Fibroblast of pulmonary artery (primary cell): ENCODE results near the gene TEX36.
"Not testable (repeated sequence)": the region's sequence is repeated elsewhere in the genome, so short reads cannot be mapped to it uniquely, and the experiment has no call there.

Experiments used
- DNase-seq: peaks from one replicate; pipeline ENCODE4 v3.0.0-alpha.2; 2010; ENCODE audit warnings: low read depth
- H3K4me3 ChIP-seq: replicated peaks from 2 replicates; pipeline ENCODE4 v1.5.1; 2011; ENCODE audit warnings: low read depth, mild to moderate bottlenecking, control low read depth, low read length, moderate library complexity
- CTCF ChIP-seq: IDR thresholded peaks from 2 replicates; pipeline ENCODE4 v1.5.1; 2011; ENCODE audit warnings: mild to moderate bottlenecking, control low read depth, low read length, inconsistent platforms; ENCODE audit errors: missing control alignments

The TEX36 gene

GRCh38 chr10:125628104-125629049 is 54.6 kb downstream of the TEX36 start:
- no peak overlapping the region for H3K4me3 ChIP-seq
- no peak for TF ChIP-seq CTCF
- no peak for DNase-seq

DNA sequence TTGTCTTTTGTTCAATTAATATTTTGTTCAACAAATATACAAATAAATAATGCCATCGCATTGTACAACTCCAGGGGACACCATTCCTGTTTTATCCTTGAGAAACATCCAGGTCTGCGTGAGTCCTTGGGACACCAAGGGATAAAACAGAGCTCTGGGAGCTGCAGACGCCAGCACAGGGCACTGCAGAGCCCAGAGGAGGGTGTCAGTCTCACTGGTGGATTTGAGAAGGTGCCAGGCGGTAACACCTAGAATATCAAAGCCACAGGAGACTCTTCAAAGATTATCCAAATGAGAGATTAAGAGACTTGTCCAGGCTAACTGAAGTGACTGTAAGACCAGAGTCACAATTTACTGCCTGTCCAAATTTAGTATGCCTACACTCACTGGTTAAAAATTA is 55.3 kb downstream of the TEX36 start:
- DNase-seq = no peak
- TF ChIP-seq CTCF = no peak

DNA sequence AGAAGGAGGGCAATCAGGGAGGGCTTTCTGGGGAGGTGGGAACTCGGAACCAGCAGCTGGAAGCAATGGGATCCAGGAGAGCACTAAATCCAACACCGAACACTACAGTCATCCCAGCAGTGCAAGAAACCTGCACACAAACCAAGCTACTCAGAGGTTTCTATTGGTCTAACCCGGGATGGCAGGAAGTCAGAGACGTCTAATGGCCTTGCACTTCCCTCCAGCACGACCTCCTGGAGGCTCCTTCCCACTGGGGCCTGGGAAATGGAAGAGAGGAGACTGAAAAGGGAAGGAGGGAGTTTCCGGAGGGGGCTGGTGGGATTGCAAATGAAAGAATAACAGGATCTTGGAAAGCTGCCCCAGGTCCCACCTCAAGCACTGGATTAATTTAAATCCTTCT is 56.3 kb downstream of the TEX36 start:
- no peak for DNase-seq
- no peak overlapping the region for H3K4me3 ChIP-seq
- TF ChIP-seq CTCF = no peak

More for the DNA sequence above, 55.3 kb downstream of the TEX36 start:
- H3K4me3 ChIP-seq = no peak overlapping the region

- DNase-seq = no peak
- TF ChIP-seq CTCF = no peak
- H3K4me3 ChIP-seq = no peak overlapping the region
Measured at GRCh38 chr10:125625586-125625985, 57.4 kb downstream of the TEX36 start.

DNA sequence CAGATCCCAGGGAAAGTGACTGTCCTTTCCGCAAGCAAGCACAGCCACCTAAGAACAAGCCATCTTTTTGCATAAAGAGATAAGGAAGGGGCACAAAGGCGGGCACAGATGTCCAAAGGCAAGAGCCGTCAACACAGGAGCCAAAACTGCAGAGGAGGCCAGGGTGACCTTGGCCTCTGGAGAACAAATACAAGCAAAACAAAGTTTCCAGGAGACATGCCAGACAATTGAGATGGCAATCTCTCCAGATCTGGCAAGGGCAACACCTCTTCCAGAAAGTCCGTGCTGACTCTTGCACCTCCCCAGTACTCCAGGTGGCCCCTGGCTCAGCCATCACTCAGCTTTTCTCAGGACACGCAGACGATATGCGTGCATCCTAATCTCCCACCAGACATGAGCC is 58.2 kb downstream of the TEX36 start:
- TF ChIP-seq CTCF = no peak

DNA sequence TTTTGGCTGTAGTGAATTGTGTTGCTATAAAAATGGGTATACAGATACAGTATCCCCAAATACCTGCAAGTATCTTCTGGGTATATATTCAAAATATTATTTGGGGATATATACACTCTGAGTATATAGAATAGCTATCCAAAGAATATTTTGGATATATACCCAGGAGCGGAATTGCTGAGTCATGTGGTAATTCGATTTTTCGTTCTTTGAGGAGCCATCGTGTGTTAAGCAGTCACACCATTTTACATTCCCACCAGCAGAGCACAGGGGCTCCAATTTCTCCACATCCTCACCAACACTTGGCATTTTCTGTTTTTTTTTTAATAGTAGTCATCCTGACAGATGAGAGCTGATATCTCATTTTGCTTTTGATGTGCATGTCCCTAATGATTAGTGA is 61.9 kb downstream of the TEX36 start:
- TF ChIP-seq CTCF = no peak
- no peak overlapping the region for H3K4me3 ChIP-seq
- DNase-seq = no peak

More for the DNA sequence above, 58.2 kb downstream of the TEX36 start:
- H3K4me3 ChIP-seq = no peak overlapping the region
- DNase-seq = no peak

DNA sequence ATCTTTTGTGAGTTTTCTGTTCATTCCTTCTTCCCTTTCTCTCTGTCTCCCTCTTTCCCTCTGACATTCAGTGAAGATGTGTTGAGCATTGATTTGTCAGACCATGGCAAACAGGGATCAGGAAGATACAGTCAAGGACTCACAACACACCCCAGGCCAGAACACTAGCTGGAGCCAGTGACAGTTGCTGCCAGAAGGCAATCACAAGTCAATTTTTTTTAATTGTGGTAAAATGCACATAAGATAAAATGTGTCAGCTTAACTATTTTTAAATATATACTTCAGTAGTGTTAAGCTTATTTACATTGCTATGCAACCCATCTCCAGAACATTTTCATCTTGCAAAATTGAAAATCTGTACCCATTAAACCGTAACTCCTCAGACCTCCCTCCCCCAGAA is 62.6 kb downstream of the TEX36 start:
- H3K4me3 ChIP-seq = no peak overlapping the region
- DNase-seq = no peak
- TF ChIP-seq CTCF = no peak

DNA sequence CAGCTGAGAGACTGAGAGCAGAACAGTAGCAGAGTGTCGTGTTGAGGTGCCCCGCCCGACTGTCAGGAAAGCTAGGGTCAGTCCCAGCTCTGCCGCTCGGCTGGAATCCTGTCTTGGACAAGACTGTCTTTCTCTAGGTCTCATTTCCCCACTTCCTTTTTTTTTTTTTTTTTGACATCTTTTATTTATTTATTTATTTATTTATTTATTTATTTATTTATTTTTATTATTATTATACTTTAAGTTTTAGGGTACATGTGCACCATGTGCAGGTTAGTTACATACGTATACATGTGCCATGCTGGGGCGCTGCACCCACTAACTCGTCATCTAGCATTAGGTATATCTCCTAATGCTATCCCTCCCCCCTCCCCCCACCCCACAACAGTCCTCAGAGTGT is 69.9 kb downstream of the TEX36 start:
- H3K4me3 ChIP-seq, DNase-seq: not testable (repeated sequence)
